Activated CD4-positive, alpha-beta T cell treated with anti-CD3 and anti-CD28 coated beads, Interleukin-2, amount 50 U/mL, for 1 hour (primary cell): ENCODE data around the gene ANKRD52.

Experiments
- DNase-seq: peaks from one replicate; pipeline ENCODE4 v3.0.0-alpha.2; 2020

The ANKRD52 gene

DNA sequence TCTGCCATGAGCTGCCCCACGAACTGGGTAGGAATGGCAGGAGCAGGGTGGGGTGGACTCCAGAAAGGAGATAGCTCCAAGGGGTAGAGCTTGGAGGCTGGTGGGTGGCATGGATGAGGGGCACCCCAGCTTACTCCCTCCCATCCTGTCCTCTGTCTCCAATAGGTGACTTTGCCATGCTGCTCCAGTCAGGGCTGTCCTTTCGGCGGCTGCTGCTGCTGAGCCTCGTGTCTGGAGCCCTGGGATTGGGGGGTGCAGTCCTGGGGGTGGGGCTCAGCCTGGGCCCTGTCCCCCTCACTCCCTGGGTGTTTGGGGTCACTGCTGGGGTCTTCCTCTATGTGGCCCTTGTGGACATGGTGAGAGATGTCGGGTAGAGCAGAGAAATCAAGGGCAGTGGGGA, 21.2 kb downstream of the ANKRD52 start:
- DNase-seq = no peak

DNA sequence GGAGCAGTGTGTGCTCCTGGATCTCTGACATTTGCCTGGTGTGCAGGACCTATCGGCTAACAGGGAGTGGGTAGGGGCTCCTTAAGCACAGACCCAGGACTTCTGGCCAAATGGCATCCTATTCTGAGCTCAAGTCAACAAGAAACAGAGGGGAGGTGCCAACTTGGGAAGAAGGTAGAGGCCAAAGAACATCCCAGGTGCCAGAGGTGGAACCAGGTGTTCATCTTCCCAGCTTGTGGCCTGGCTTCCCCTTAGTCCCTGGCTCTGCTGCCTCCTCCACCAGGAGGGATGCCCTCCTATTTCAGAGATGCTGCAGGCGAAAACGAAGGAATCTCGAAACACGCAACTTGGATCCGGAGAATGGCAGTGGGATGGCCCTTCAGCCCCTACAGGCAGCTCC, 22.1 kb downstream of the ANKRD52 start:
- no peak for DNase-seq

DNA sequence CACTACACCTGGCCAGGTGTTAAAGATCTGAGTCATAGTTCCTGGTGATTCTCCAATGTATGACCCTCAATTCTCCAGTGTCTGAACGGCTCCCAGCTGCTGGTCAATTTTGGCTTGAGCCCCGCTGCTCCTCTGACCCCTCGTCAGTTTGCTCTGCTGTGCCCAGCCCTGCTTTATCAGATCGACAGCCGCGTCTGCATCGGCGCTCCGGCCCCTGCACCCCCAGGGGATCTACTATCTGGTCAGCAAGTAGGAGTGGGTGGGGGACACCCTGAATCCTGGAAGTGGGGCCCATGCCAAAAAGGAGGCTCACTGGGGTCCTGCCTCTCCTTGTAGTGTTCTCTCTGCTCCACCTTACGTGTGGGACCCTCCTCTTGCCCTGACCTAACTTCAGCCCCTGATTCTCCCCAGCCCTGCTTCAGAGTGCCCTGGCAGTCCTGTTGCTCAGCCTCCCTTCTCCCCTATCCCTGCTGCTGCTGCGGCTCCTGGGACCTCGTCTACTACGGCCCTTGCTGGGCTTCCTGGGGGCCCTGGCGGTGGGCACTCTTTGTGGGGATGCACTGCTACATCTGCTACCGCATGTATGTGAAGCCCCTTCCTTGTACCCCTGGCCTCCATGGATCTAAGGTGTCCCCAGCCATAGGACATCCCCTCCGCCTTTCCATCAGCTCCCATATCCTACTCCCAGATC, 23.3 kb downstream of the ANKRD52 start:
- no peak for DNase-seq

DNA sequence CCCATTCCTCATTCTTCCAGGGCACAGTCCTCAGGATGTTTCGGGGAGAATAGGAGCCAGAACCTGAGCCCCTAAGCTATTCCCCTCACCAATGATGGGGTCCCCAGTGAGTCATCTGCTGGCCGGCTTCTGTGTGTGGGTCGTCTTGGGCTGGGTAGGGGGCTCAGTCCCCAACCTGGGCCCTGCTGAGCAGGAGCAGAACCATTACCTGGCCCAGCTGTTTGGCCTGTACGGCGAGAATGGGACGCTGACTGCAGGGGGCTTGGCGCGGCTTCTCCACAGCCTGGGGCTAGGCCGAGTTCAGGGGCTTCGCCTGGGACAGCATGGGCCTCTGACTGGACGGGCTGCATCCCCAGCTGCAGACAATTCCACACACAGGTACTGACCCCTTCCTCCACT, 27.0 kb downstream of the ANKRD52 start:
- no peak for DNase-seq

DNA sequence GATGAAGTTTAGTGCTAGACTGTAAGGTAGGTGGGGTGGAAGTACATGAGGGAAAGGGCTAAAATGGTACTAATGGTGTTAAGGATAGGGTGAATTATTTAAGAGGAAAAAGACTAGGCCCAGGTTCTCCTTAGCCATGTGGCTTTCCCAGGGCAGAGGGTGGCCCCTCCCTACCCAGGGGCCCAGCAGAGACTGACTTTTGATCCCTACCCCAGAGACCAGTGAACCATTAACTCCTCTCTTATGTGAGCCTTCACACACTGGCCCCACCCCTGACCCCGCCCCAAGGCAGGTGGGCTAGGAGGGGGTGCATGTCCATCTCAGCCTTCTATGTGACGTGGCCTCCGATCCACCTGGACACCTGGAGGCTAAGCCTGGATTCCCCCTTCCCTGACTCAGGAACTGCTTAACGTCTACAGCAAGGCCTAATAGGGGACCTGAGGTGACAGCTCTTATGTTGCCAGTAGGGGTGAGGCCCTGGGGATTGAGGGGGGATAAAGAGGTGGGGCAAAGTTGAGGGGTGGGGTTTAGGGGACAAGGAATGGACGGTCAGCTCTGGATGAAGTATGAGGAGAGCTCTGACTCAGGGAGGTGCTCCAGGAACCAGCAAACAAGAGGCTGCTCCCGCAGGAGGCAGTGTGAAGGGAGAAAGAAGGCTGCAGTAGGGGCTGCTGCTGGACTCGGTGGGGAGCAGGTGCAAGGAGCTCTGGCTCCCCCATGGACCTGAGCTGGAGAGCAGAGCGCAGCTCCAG, 27.6 kb downstream of the ANKRD52 start:
- no peak for DNase-seq

DNA sequence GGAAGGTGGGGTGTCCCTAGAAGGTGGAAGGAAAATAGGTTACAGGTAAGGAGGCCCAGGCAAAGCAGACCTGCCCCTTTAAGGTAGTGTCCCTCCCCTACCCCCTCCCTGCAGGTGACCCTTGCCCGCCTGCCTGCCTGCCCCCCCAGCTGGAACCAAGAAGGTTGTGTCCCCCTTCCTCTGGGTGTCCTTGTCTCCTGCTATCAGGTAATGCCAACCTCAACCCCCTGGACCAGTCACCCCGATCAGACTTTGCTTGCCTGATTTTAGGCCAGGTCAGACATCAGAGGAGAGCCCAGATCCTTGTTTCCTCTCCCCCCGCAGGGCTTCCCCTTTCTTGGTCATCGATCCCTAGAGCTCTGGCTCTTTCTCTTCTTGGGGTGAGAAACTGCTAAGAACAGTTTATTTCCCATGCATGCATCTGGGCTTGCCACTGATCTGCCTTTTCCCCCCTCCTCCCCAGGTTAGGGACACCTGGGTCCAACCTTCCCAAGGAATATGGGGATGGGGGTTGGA, 28.2 kb downstream of the ANKRD52 start, which contains the start of gene SLC39A5:
Gene SLC39A5 (plus strand): TSS at position 136 of the 516 bp plus-strand sequence. CDS start 1,224 bp downstream, outside the sequence.
- no peak for DNase-seq

DNA sequence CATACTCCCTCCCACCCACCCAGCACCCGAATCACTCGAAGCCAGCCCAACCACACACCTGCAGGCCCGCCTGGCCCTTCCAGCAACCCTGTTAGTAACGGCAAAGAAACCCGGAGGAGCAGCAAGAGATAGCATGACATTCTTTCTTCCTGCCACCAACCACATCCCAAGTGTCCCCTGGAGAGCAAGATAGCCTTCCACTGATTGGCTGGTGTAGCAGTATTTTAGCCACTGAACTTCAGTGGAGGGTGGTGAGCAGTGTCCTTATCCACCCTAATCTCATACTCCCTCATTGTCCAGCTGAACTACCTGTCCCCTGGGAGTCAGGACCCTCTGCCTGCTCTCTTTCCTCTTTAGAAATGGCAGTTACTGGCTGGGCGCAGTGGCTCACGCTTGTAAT, 29.1 kb downstream of the ANKRD52 start:
- DNase-seq = no peak

DNA sequence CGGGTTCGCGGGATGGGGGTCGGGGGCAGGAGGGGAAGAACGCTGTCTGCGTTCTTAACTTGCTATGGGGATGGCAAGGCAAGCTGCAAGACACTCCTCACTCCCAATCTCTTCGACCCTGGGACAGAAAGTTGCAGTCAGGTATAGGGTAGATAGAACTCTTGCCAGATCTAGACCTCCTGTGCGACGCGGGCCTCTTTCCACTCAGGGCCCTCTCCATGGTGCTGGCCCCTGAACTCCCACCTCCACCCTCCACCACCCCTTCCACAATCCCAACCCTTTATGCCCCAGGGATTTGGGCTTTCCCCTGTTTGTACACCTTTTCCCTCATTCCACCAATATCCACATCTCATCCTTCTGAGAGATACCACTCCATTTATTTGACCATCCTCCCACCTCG, 33.2 kb downstream of the ANKRD52 start:
- no peak for DNase-seq

DNA sequence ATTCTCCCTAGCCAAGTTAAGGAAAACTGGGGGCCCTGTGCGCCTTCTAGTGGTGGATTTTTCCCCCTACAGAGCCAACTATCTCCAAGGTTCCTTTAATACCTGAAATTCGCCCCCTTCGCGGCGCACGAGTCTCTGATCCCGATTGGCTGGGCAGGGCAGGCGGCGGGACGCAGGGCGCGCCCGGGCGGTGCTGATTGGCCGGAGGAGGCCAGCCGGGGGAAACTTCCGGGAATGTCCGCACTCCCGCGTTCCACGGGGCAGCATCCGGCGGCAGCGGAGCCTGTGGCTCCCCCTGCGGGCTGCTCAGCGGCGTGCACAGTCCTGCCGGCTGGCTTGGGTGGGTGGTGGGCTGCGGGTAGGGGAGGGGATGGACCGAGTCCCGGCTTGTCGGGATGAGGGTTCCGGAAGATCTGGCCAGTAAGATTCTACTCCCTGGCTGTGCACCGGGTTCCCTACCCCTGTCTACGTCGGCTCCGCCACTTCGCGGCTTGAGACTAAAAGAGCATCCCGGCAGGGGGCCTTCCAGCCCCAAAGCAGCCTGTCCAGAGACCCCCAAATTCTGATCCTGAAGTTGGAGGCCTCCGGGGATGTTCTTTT, 34.0 kb downstream of the ANKRD52 start, which contains the start of gene NABP2:
Gene NABP2 (plus strand): TSS at position 241 of the 600 bp plus-strand sequence. CDS start 515 bp downstream, outside the sequence.
- DNase-seq = peak; percentile 85

DNA sequence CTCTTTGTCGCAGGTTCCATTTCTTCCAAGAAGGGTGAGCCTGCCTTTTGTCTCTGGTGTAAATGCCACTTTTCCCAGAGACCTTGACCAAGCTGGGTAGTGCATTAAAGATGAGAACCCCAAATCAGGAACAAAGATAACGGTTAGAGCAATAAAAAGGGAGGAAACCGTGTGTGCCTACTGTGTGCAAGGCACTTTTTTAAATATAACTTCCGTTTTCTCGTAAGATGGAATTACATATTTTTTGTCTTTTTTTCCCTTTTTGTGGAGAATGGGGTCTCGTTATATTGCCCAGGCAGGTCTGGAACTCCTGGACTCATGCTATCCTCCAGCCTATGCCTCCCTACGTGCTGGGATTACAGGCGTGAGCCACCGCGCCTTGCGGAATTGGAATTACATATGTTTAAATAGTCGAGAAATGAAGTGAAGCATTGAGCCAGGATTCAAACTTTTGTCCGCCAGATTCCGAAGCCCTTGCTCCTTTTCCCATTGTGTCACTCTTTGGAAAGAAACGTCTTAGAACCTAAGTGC, 34.5 kb downstream of the ANKRD52 start:
- no peak for DNase-seq

DNA sequence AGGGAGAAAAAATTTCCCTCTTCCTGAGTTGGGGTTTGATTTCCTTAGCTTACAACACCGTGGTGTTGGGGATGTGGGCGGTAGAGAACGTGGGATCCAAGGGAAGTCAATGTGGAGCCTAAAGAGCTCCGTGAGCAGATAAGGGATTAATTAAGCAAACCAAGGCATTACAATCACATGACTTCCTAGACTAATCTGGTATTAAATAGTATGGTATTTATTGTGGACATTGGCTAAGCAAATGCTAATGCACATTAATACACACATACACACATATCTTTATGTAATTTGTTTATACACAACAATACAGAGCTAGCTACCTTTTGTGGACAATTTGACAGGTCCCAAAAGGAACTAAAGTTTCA, 35.7 kb downstream of the ANKRD52 start:
- no peak for DNase-seq

DNA sequence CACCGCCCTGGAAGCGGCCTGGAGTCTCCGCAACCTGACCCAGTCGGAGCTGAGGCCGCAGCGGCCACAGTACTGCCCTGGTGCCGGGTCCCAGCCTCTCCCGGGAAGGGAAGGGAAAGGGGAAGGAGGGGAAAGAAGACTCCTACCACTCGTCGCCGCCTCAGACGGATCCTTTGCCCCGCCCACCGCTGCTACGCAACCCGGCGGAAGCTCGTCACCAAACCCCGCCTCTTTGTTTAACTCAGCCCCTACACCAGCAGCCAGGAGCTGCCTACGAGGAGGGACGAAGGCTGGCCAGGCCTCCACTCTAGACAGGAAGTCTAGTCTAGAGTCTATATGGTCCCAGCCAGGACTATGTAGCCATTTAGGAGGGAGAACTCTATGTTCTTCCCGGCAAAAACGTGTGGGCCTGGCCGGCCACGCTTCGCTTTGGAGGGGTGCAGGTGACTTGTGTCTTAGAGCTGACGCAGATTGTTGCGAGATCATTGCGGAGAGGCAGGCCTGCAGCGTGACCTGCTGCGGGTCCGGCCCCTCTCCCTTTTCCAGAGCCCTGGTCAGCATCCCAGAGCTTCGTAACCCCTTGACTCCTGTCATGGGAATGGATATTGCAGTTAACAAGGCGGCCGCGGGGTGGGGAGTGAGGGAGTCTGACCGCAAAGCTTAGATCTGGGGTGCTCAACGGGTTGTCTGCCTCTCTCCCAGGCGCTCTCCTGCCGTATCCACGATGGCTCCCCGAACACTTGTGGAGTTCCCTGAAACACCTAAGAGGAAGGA, 36.2 kb downstream of the ANKRD52 start, which contains the start of gene RNF41:
Gene RNF41 (minus strand): TSS at position 166 of the 774 bp plus-strand sequence. CDS start 7,875 bp downstream, outside the sequence.
- DNase-seq = peak; percentile 91

DNA sequence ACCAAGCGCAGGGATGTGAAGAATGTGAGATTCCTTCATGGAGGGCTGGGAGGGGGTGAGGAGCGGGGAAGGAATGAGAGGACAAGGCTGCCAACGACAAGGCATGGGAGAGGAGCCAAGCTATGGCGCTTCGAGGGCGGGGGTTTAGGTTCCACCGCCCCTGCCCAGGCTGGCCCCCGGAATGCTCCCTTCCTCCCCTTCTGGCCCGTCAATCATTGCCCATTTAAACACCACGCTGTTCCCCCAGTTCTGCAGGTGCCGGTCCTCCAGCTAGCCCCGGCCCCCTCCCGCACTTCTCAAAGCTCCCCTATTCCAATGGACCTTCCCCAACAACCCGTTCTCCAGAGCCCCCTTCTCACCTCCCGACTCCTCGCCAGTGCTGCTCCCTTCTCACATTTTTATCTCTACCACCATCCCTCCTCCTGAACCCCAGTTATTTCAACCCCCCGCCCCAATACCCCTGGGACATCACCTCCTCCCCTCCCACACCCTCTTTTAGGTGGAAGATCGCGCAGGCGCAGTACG, 36.9 kb downstream of the ANKRD52 start:
- DNase-seq = peak; percentile 5

DNA sequence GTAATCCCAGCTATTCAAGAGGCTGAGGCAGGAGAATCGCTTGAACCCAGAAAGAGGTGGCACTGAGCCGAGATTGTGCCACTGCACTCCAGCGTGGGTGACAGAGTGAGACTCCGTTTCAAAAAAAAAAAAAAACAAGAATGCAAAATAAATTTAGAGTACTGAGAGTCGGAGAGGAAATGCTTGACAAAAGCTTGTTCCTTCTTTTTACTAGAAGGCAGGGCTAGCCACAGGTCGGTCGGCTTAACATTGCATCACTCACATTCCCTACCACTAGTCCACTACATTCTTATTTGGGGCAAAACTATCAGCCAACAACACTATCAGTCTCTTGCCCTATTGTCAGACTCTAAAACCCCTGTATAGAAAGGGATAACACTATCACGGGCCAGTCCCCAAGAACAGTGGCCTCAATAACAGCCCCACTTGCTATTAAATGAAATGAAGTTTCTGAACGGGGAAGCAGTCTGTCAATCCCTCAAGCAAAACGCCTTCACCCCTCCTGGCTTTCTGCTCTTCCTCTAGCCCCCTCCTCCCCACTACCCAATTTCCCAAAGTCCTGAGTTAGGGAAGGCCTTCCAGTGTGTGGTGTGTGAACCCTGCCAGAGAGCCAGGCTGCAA, 37.5 kb downstream of the ANKRD52 start:
- DNase-seq = no peak

DNA sequence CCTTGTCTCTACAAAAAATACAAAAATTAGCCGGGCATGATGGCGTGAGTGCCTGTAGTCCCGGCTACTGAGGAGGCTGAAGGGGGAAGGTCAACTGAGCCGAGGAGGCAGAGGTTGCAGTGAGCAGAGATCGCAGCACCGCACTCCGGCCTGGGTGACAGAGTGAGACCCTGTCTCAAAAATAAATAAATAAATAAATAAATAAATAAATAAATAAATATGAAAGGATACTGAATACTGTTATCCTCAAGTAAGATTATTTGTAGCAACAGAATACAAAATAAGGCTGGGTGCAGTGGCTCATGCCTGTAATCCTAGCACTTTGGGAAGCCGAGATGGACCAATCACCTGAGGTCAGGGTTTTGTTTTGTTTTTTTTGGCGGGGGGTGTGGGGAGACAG, 38.3 kb downstream of the ANKRD52 start:
- no peak for DNase-seq

DNA sequence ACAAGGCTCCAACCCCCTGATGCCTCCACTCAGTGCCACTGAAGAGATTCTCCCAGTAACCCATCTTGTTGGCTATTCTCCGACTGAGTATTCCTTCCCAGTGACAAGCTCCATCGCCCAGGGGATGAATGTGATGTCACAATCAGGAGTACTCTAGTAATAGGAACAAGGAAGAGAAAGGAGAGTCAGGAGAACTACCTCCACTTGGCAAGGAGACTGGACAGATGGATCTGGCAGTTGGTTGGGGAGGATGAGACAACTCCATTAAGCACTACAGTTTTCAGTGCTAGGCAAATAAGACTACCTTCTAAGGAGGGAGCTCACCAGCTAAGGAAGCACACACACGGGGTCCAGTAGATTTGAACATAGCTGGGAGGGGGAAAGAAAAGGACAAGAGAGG, 41.7 kb downstream of the ANKRD52 start:
- DNase-seq = no peak

DNA sequence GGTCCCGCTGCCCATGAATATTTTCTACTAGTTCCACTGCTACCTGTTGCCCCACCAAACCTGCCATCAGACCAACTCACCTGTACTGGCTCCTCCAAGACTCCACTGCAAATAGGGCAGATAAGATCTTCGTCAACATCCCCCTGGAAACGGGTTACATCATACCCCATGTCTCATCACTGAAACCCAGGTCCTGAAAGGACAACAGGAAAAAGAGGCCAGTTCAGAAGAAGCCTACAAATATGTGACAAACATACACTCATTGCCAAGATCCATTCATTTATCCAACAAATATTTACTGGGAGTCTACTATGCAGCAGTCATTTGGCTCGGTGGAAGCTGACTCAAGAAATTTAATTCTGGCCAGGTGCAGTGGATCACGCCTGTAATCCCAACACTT, 44.3 kb downstream of the ANKRD52 start:
- DNase-seq = no peak

DNA sequence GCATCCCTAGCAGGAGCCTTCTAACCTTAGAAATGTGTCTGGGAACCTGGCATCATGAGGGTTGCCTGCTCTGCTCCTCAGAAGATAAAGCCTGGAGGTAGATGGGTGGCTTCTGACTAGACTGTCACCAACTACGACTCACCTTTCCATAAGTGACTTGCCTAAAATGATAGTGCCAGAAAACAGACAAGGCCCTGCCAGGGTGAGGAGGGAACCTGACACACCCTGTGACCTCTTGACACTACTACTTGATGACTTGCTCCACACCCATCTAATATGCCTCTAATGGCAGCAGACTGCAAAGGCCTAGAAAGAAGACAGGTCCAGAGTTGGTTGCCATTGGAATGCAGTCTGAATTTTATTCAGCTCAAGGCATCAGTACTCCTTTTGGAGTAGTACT, 45.8 kb downstream of the ANKRD52 start:
- no peak for DNase-seq

DNA sequence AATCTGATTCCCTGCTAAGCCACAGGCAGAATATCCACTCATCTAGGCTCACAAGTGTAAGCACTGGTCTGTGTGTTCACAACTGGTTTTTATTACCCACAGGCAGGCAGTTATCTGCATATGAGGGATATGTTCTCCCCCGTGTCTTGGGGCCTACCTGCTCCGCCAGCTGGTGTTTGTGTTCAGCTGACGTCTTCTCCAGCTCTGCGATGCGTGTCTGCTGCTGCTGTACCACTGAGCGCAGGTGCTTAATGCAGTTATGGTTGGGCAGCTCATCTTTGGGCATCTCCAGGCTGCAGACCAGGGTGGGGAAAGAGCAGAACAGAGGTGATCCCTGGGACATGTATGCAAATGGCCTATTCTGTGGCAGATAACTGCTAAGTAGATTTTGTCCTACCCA, 50.2 kb downstream of the ANKRD52 start:
- no peak for DNase-seq

DNA sequence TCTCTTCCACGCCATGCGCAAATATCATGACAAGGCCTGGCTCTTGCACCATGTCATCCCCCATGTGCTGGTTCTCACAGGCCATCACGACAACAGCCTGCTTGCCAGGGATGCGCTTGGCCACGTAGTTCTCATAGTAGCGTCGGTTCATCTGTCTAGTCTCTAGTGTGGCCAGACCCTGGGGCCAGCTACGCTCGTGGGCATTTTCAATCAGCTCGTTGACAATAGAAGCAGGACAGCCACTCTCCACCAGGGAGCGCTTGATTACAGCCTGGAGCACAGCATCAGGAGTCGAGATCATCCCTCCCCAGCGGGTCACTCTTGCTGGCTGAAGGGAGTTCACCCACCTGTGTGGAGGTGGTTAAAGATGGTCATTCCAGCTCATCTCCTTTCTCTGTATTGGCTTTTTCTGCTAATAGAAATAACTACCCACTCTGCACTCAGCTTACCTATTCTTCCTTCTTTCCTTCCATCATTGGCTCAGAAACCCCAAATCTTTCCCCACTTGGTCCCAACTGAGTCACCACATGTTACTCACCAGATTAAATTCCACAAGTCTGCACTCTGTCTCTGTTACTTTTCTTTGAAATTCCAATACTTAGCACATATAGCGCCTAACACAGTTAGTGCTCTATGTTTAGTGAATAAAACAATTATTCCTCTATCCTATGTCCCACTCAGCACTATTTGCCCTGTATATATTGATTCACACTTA, 51.6 kb downstream of the ANKRD52 start:
- peak; percentile 38 for DNase-seq

DNA sequence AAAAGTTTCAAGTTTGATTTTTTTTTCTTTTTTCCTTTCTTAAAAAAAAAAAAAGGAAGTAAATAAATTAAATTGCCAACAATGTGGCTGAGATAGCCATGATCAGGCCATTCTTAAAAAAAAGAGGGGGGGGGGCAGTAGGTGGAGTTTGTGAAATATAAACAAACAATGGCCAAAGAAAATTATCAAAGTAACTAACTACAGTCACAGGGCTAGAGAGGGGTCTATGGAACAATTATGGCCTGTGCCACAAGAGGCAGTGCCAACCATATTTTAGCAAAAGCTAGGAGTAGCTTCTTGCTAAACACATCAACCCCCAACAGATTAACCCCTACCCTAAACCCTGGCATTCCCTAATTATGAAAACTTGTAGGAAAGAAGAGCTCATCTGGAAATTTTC, 52.7 kb downstream of the ANKRD52 start:
- no peak for DNase-seq
